T-cell (primary cell): ENCODE measurements around the gene CCND3. TPM values are rescaled to one million over a fixed set of nuclear protein-coding genes. Genes with fewer than 3 reads are reported as not detected.

Experiments
- ATAC-seq, 4 experiments: fragments of 200-7000 bp in 3 of 4; fragments of 150-1000 bp in 1 of 4; cut with Tn5 transposase; replicated peaks in 1 of 4; 1 replicate in 3 of 4; 2 replicates in 1 of 4; pipeline ENCODE4 v1.10.0; 2021; ENCODE audit warnings: moderate library complexity in 3 of 4, mild to moderate bottlenecking in 2 of 4, moderate number of reproducible peaks in 1 of 4
- CTCF ChIA-PET, 2 donors: fragments of 300-600 bp; sonication (Branson Sonifier 250); formaldehyde crosslinking; loops; one replicate each; lab custom pipeline; 2022; ENCODE audit warnings: antibody characterized with exemption in 2 of 2; lab: Charles Lee
- POLR2A ChIA-PET, 2 donors: fragments of 300-600 bp; sonication (Branson Sonifier 250); formaldehyde crosslinking; loops; one replicate each; lab custom pipeline; 2022; ENCODE audit warnings: antibody characterized with exemption in 2 of 2; lab: Charles Lee
- DNase-seq, 35 experiments: peaks; one replicate each; pipeline versions ENCODE4 v3.0.0 to v3.0.0-alpha.2; 2013 to 2023
- H3K27ac ChIP-seq: one replicate; pipeline ENCODE4 v1.5.1; 2013; ENCODE audit warnings: low read length
- H3K27me3 ChIP-seq, 2 experiments: replicated peaks in 1 of 2; 1 replicate in 1 of 2; 2 replicates in 1 of 2; pipeline versions ENCODE4 v1.6.1 to v1.7.0; 2013; ENCODE audit warnings: low read length in 1 of 2, mixed read lengths in 1 of 2; ENCODE audit not compliant: control insufficient read depth in 2 of 2, insufficient read depth in 2 of 2; ENCODE audit errors: extremely low read depth in 1 of 2
- H3K36me3 ChIP-seq, 2 donors: 1 replicate in 1 of 2; 2 replicates in 1 of 2; pipeline versions ENCODE4 v1.6.1 to v1.7.0; 2013; ENCODE audit warnings: low read length in 1 of 2; ENCODE audit not compliant: control insufficient read depth in 2 of 2, insufficient read depth in 1 of 2; ENCODE audit errors: extremely low read depth in 1 of 2
- H3K4me1 ChIP-seq, 2 experiments: 1 replicate in 1 of 2; 2 replicates in 1 of 2; pipeline versions ENCODE4 v1.6.1 to v1.7.0; 2013; ENCODE audit warnings: low read length in 2 of 2, mixed read lengths in 1 of 2; ENCODE audit not compliant: insufficient read depth in 2 of 2, control insufficient read depth in 1 of 2; ENCODE audit errors: extremely low read depth in 1 of 2
- H3K4me3 ChIP-seq, 2 donors: 1 replicate in 1 of 2; 2 replicates in 1 of 2; pipeline versions ENCODE4 v1.5.1 to v1.7.0; 2013; ENCODE audit warnings: mild to moderate bottlenecking in 2 of 2, low read length in 1 of 2, moderate library complexity in 1 of 2; ENCODE audit not compliant: control insufficient read depth in 1 of 2; ENCODE audit errors: extremely low read depth in 1 of 2
- H3K9me3 ChIP-seq: 2 replicates; pipeline ENCODE4 v1.7.0; 2013
- H3K27ac Mint-ChIP-seq, 2 donors: one replicate each; pipeline ENCODE4 v1.8.0; 2020 to 2021; ENCODE audit warnings: mild to moderate bottlenecking in 2 of 2, mixed read lengths in 2 of 2
- H3K27me3 Mint-ChIP-seq, 2 donors: one replicate each; pipeline ENCODE4 v1.8.0; 2021 to 2022; ENCODE audit warnings: mixed read lengths in 2 of 2
- H3K36me3 Mint-ChIP-seq: one replicate; pipeline ENCODE4 v1.8.0; 2021; ENCODE audit warnings: mixed read lengths
- H3K4me1 Mint-ChIP-seq, 3 donors: one replicate each; pipeline ENCODE4 v1.8.0; 2020 to 2022; ENCODE audit warnings: mixed read lengths in 3 of 3, mild to moderate bottlenecking in 1 of 3
- H3K4me3 Mint-ChIP-seq, 3 donors: one replicate each; pipeline ENCODE4 v1.8.0; 2020 to 2022; ENCODE audit warnings: mild to moderate bottlenecking in 3 of 3, mixed read lengths in 3 of 3, moderate library complexity in 3 of 3
- H3K9me3 Mint-ChIP-seq, 3 donors: one replicate each; pipeline ENCODE4 v1.8.0; 2020 to 2022; ENCODE audit warnings: mixed read lengths in 3 of 3
- WGBS: methylation state at CpG from one replicate; pipeline ENCODE4 v1.1.5; 2013; ENCODE audit warnings: missing lambda C conversion rate; ENCODE audit not compliant: insufficient coverage; 5-methylcytosine and 5-hydroxymethylcytosine counted together
- total RNA-seq, 35 experiments: library from RNA in 6 of 35; stranded (reverse) in 6 of 35; fragments of 120-200 nt in 1 of 35; gene quantifications; one replicate each; pipeline versions ENCODE4 v1.2.1 to v1.2.4 and lab custom pipeline; 2013 to 2026

Gene CCND3
- total RNA-seq (100 to 1,000 TPM; 265 to 532 (median 284) TPM), total RNA-seq (lab: John Stamatoyannopoulos, UW) (27.1 to 569 (median 189) reads per million in 29 experiments)
- 225 TPM for total RNA-seq (2013)

DNA sequence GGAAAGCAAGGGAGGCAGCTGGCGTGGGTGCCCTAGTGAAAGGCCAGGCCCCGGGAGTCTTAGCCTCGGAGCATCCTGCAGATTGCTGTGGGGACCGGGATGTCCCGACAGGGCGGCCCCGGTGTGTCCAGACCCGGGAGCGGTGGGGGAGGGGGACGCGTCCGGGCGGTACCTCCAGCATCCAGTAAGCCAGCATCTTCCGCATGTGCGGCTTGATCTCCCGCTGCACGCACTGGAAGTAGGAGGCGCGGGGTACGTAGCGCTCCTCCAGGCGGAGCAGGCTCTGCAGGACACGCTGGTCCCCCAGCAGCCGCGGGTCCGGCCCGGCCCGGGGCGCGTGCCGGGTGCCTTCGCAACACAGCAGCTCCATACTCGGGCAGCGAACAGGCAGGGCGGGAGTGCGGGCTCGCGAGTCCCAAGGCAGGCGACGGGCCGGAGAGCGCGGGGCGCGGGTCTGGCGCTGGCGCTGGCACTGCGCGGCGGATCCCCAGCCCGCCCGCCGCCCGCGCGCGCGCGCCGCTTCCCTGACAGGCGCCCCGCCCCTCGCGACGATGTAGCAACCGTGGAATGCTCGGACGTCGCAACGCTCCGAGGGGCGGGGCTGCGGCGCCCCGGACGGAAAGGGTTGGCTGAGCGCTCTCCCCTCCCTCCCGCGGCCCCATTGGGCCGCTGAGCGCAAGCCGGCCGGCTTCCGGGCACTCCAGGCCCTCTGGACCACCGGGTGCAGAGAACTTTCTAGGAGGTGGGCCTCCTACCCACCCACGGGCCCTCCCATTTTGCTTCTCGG, at the start of gene CCND3:
CCND3 (minus strand) TSS at position 529 of the 787 bp plus-strand sequence; CDS start at position 370, 159 bp downstream.
- Mint-ChIP-seq H3K27ac (peak within 1 kb of the TSS; percentile 89 to 92), H3K27me3 (no peaks in the 10 kb centered on the region), H3K4me1 (peaks cover 63 to 75% (median 74%) of the 10 kb centered on the region in 3 donors), H3K9me3 (no peaks in the 10 kb centered on the region), H3K4me3 (peak within 1 kb of the TSS; percentile 81 to 93 (median 87)), H3K36me3 (peaks cover 6% of the 10 kb centered on the region)
- ChIA-PET POLR2A (interaction anchor here in 1 of 2 donors (0.5 to 0.7 kb wide), 2 partner anchors 18 to 490 kb away, joined by 3 to 5 read pairs; no protein-coding TSS in a partner anchor), CTCF (interaction anchor here in 1 of 2 donors (0.6 to 2.6 kb wide), 3 partner anchors 20 to 155 kb away, joined by 3 to 15 read pairs (median 5); partner anchors contain the start of genes BYSL and MED20)
- Histone ChIP-seq H3K4me3 (peak within 1 kb of the TSS; percentile 73 to 91), H3K9me3 (no peaks in the 10 kb centered on the region), H3K27ac (peak within 1 kb of the TSS; percentile 66), H3K27me3 (no peaks in the 10 kb centered on the region), H3K36me3 (peaks cover 7 to 22% of the 10 kb centered on the region in 2 donors), H3K4me1 (peaks cover 56 to 66% of the 10 kb centered on the region in 2 experiments)
- DNase-seq (peak; percentile 61 to 90 (median 77)), ATAC-seq (peak; percentile 71 to 75 (median 74))
- WGBS, result under 1% methylated on average over 86 of the region's 87 CpGs

DNA sequence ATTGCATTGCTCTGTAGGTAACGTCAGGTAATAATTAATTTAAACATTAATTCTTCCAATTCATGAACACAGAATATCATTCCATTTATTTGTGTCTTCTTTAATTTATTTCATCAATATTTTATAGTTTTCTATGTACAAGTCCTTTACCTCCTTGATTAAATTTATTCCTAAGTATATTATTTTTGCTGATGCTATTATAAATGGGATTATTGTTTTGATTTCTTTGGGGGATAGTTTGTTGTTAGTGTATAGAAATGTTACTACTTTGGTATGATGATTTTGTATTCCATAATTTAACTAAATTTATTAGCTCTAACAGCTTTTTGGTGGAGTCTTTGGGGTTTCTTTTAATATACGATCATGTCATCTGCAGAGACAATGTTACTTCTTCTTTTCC, 44.7 kb upstream of the CCND3 start:
- H3K9me3 ChIP-seq, result no peaks in the 10 kb centered on the region
- Mint-ChIP-seq H3K4me1 (peaks cover 69 to 75% (median 74%) of the 10 kb centered on the region in 3 donors), H3K9me3 (no peaks in the 10 kb centered on the region), H3K27me3 (no peaks in the 10 kb centered on the region), H3K36me3 (peaks cover 29% of the 10 kb centered on the region), H3K27ac (peak overlapping the region; percentile 57 to 66), H3K4me3 (no peak overlapping the region)
- peaks cover 0 to 19% of the 10 kb centered on the region in 2 donors for H3K36me3 ChIP-seq
- ChIA-PET POLR2A (interaction anchor here (0.6 kb wide), 2 partner anchors 178 to 1090 kb away, joined by 4 to 6 read pairs; partner anchors contain the start of gene PTK7 (in 1 of the 2)), CTCF (interaction anchor here in 1 of 2 donors (0.5 kb wide), 1 partner anchor 22 kb away, joined by 4 read pairs; no protein-coding TSS in a partner anchor)
- H3K27ac ChIP-seq, result no peak overlapping the region
- no peak for ATAC-seq
- H3K27me3 ChIP-seq, result no peaks in the 10 kb centered on the region
- H3K4me1 ChIP-seq, result peaks cover 7 to 31% of the 10 kb centered on the region in 2 experiments
- no CpG with 5 or more reads among the region's 2 CpGs for WGBS
- no peak for DNase-seq
- H3K4me3 ChIP-seq, result no peak overlapping the region

GRCh38 chr6:41984623-41985022, 43.0 kb upstream of the CCND3 start:
- CTCF ChIA-PET, result interaction anchor here in 1 of 2 donors (0.5 to 0.6 kb wide), 2 partner anchors 19 to 945 kb away, joined by 4 to 8 read pairs; partner anchors contain the start of gene CNPY3
- DNase-seq (no peak), ATAC-seq (no peak)
- Mint-ChIP-seq H3K27ac (peak overlapping the region; percentile 29 to 64), H3K4me1 (peaks cover 72 to 81% (median 80%) of the 10 kb centered on the region in 3 donors), H3K27me3 (no peaks in the 10 kb centered on the region), H3K36me3 (peaks cover 33% of the 10 kb centered on the region), H3K4me3 (no peak overlapping the region), H3K9me3 (no peaks in the 10 kb centered on the region)
- peaks cover 14 to 34% of the 10 kb centered on the region in 2 experiments for H3K4me1 ChIP-seq
- POLR2A ChIA-PET, result interaction anchor here in 1 of 2 donors (0.7 kb wide), 1 partner anchor 45 kb away, joined by 12 read pairs; no protein-coding TSS in a partner anchor
- no peaks in the 10 kb centered on the region for H3K9me3 ChIP-seq
- H3K27me3 ChIP-seq, result no peaks in the 10 kb centered on the region
- H3K4me3 ChIP-seq, result no peak overlapping the region
- no peak overlapping the region for H3K27ac ChIP-seq
- H3K36me3 ChIP-seq, result peaks cover 0 to 20% of the 10 kb centered on the region in 2 donors
- no CpG with 5 or more reads among the region's 4 CpGs for WGBS

GRCh38 chr6:41976794-41977484, 35.3 kb upstream of the CCND3 start:
- CTCF ChIA-PET, result no interaction called here
- WGBS, result 14% methylated on average over 4 of the region's 9 CpGs
- no peak for DNase-seq

GRCh38 chr6:41975276-41975675, 33.7 kb upstream of the CCND3 start:
- ChIA-PET POLR2A (no interaction called here), CTCF (no interaction called here)
- no CpG with 5 or more reads among the region's 4 CpGs for WGBS
- DNase-seq, result no peak
- Histone ChIP-seq H3K27ac (no peak overlapping the region), H3K4me1 (peaks cover 21 to 75% of the 10 kb centered on the region in 2 experiments), H3K9me3 (no peaks in the 10 kb centered on the region), H3K27me3 (no peaks in the 10 kb centered on the region), H3K36me3 (peaks cover 7 to 33% of the 10 kb centered on the region in 2 donors), H3K4me3 (no peak overlapping the region)
- ATAC-seq, result no peak
- H3K4me3 Mint-ChIP-seq, result peak overlapping the region in 1 of 3 donors; percentile 33
- no peaks in the 10 kb centered on the region for H3K9me3 Mint-ChIP-seq
- H3K27ac Mint-ChIP-seq, result peak overlapping the region; percentile 80 to 87
- H3K4me1 Mint-ChIP-seq, result peaks cover 70 to 85% (median 85%) of the 10 kb centered on the region in 3 donors
- peaks cover 24% of the 10 kb centered on the region for H3K36me3 Mint-ChIP-seq
- no peaks in the 10 kb centered on the region for H3K27me3 Mint-ChIP-seq

More at GRCh38 chr6:41976794-41977484, 35.3 kb upstream of the CCND3 start:
- Mint-ChIP-seq H3K27me3 (no peaks in the 10 kb centered on the region), H3K36me3 (peaks cover 25% of the 10 kb centered on the region), H3K4me3 (peak overlapping the region in 1 of 3 donors; percentile 33), H3K9me3 (no peaks in the 10 kb centered on the region), H3K4me1 (peaks cover 72 to 81% (median 81%) of the 10 kb centered on the region in 3 donors), H3K27ac (peak overlapping the region; percentile 81 to 87)
- Histone ChIP-seq H3K27me3 (no peaks in the 10 kb centered on the region), H3K27ac (no peak overlapping the region), H3K4me3 (no peak overlapping the region), H3K9me3 (no peaks in the 10 kb centered on the region), H3K4me1 (peaks cover 25 to 70% of the 10 kb centered on the region in 2 experiments), H3K36me3 (peaks cover 7 to 39% of the 10 kb centered on the region in 2 donors)
- ATAC-seq, result peak in 1 of 4 experiments; percentile 19
- POLR2A ChIA-PET, result no interaction called here
